HG02981 (cell line): Measurements from ENCODE around the gene DOCK4.

Experiments
- ATAC-seq: cut with Tn5 transposase; IDR thresholded peaks from one replicate; pipeline ENCODE4 v1.9.1; 2021; ENCODE audit warnings: mild to moderate bottlenecking, moderate library complexity; ENCODE audit not compliant: unreplicated experiment

DOCK4 gene

GRCh38 chr7:112116894-112117293 lies 89.3 kb downstream of the DOCK4 start:
- ATAC-seq = no peak

- no peak for ATAC-seq
Measured at GRCh38 chr7:112116358-112116757, 89.8 kb downstream of the DOCK4 start.

GRCh38 chr7:112115880-112116279 lies 90.3 kb downstream of the DOCK4 start:
- ATAC-seq = no peak

- no peak for ATAC-seq
Measured at GRCh38 chr7:112113913-112114575, 92.2 kb downstream of the DOCK4 start.

GRCh38 chr7:112112822-112113255 lies 93.4 kb downstream of the DOCK4 start:
- ATAC-seq = no peak

- ATAC-seq = no peak
Measured at GRCh38 chr7:112110651-112111050, 95.5 kb downstream of the DOCK4 start.

GRCh38 chr7:112110175-112110574 lies 96.0 kb downstream of the DOCK4 start:
- ATAC-seq = no peak

- ATAC-seq = no peak
Measured at GRCh38 chr7:112108981-112109380, 97.2 kb downstream of the DOCK4 start.

- ATAC-seq = no peak
Measured at GRCh38 chr7:112105584-112106530, 100.3 kb downstream of the DOCK4 start.

GRCh38 chr7:112104120-112104519 lies 102.1 kb downstream of the DOCK4 start:
- no peak for ATAC-seq

- ATAC-seq = no peak
Measured at GRCh38 chr7:112103246-112103645, 103.0 kb downstream of the DOCK4 start.

- no peak for ATAC-seq
Measured at GRCh38 chr7:112101201-112101846, 104.9 kb downstream of the DOCK4 start.

GRCh38 chr7:112097524-112097923 lies 108.7 kb downstream of the DOCK4 start:
- no peak for ATAC-seq

GRCh38 chr7:112093409-112093808 lies 112.8 kb downstream of the DOCK4 start:
- no peak for ATAC-seq

GRCh38 chr7:112092709-112093395 lies 113.3 kb downstream of the DOCK4 start:
- no peak for ATAC-seq

GRCh38 chr7:112092306-112092705 lies 113.9 kb downstream of the DOCK4 start:
- no peak for ATAC-seq

GRCh38 chr7:112091768-112092167 lies 114.4 kb downstream of the DOCK4 start:
- no peak for ATAC-seq

- ATAC-seq = no peak
Measured at GRCh38 chr7:112089551-112089950, 116.6 kb downstream of the DOCK4 start.

- no peak for ATAC-seq
Measured at GRCh38 chr7:112088484-112089016, 117.6 kb downstream of the DOCK4 start.

- no peak for ATAC-seq
Measured at GRCh38 chr7:112086496-112087254, 119.5 kb downstream of the DOCK4 start.
